Hepatocyte (in vitro differentiated cells): ENCODE measurements around the gene EID2. TPM values are rescaled to one million over a fixed set of nuclear protein-coding genes. Genes with fewer than 3 reads are reported as not detected.

Experiments
- DNase-seq: peaks from one replicate; pipeline ENCODE4 v3.0.0-alpha.2; 2016; ENCODE audit warnings: low spot score
- H2AFZ ChIP-seq: fragments of 200-600 bp; sonication (generic); 2 replicates; pipeline ENCODE4 v1.6.0; 2016; ENCODE audit warnings: antibody characterized with exemption, mild to moderate bottlenecking
- H3K27ac ChIP-seq: fragments of 200-600 bp; sonication (generic); 2 replicates; pipeline ENCODE4 v1.5.1; 2016; ENCODE audit warnings: mild to moderate bottlenecking
- H3K27me3 ChIP-seq: fragments of 200-600 bp; sonication (generic); 2 replicates; pipeline ENCODE4 v1.6.1; 2016
- H3K36me3 ChIP-seq: fragments of 200-600 bp; sonication (generic); replicated peaks from 2 replicates; pipeline ENCODE4 v1.5.1; 2016; ENCODE audit warnings: low read depth; ENCODE audit not compliant: insufficient read depth
- H3K4me1 ChIP-seq: fragments of 200-600 bp; sonication (generic); 2 replicates; pipeline ENCODE4 v1.5.1; 2016; ENCODE audit warnings: mild to moderate bottlenecking, moderate library complexity; ENCODE audit not compliant: insufficient read depth
- H3K4me2 ChIP-seq: fragments of 200-600 bp; sonication (generic); 2 replicates; pipeline ENCODE4 v1.6.0; 2016
- H3K4me3 ChIP-seq: fragments of 200-600 bp; sonication (generic); 2 replicates; pipeline ENCODE4 v1.5.1; 2016; ENCODE audit warnings: mild to moderate bottlenecking
- H3K79me2 ChIP-seq: fragments of 200-600 bp; sonication (generic); 2 replicates; pipeline ENCODE4 v1.6.0; 2017; ENCODE audit warnings: mild to moderate bottlenecking
- H3K9me2 ChIP-seq: fragments of 200-600 bp; sonication (generic); replicated peaks from 2 replicates; pipeline ENCODE4 v1.6.0; 2017; ENCODE audit warnings: mild to moderate bottlenecking; ENCODE audit not compliant: insufficient read depth
- H3K9me3 ChIP-seq: fragments of 200-600 bp; sonication (generic); 2 replicates; pipeline ENCODE4 v1.5.1; 2016; ENCODE audit warnings: low read depth, mild to moderate bottlenecking
- H4K20me1 ChIP-seq: fragments of 200-600 bp; sonication (generic); 2 replicates; pipeline ENCODE4 v1.6.0; 2016; ENCODE audit warnings: mild to moderate bottlenecking; ENCODE audit not compliant: insufficient read depth, poor library complexity, severe bottlenecking
- EZH2 ChIP-seq: fragments of 200-600 bp; sonication (generic); IDR thresholded peaks from 2 replicates; pipeline ENCODE4 v1.6.1; 2016; ENCODE audit warnings: antibody characterized with exemption, mild to moderate bottlenecking, borderline replicate concordance
- EZH2phosphoT487 ChIP-seq: fragments of 200-600 bp; sonication (generic); IDR thresholded peaks from one replicate; pipeline ENCODE4 v1.6.1; 2018; ENCODE audit warnings: antibody characterized with exemption, mild to moderate bottlenecking, low read depth, moderate library complexity; ENCODE audit not compliant: unreplicated experiment, severe bottlenecking
- WGBS: methylation state at CpG from one replicate; pipeline ENCODE4 v1.1.6; 2016; ENCODE audit warnings: low lambda C conversion rate; ENCODE audit errors: missing lambda C conversion rate; 5-methylcytosine and 5-hydroxymethylcytosine counted together
- polyA plus RNA-seq: library from polyadenylated mRNA; unstranded; fragments of >200 nt; fragmentation: Nextera tagmentation; extraction: Ambion mirVana; gene quantifications from 2 replicates; pipeline ENCODE4 v1.2.1, GENCODE V29; 2016
- total RNA-seq: library from RNA; depleted of rRNA; stranded (reverse); fragments of >200 nt; gene quantifications from 2 replicates; pipeline ENCODE4 v1.2.3, GENCODE V29; 2014
- TF ChIP-seq, protein P1 (sequence below): fragments of 200-600 bp; sonication (generic); IDR thresholded peaks from 2 replicates; pipeline ENCODE4 v1.5.1; 2016; ENCODE audit warnings: antibody characterized with exemption, mild to moderate bottlenecking; ENCODE audit not compliant: poor library complexity

Gene EID2
- total and polyA plus RNA-seq, 2 experiments from 2014 or later: 18.6 to 29.3 TPM

DNA sequence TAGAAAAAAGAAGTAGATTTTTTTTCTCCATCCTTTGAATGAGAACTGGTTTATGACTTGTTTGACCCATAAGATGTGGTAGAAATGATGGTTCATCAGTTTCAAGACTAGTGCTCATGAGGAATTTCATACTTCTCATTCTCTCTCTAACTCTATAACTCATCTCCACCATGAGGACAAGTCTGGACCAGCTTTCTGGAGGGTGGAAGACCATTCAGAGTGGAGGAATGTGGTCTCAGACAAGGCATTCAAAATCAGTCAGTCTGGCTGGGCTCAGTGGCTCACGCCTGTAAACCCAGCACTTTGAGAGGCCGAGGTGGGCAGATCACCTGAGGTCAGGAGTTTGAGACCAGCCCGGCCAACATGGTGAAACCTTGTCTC lies 3.5 kb upstream of the EID2 start:
- WGBS: 93% methylated on average over 3 of the region's 3 CpGs
- H4K20me1 ChIP-seq: peaks cover 4% of the 10 kb centered on the region
- TF ChIP-seq EZH2: no peak
- TF ChIP-seq, protein P1, sequence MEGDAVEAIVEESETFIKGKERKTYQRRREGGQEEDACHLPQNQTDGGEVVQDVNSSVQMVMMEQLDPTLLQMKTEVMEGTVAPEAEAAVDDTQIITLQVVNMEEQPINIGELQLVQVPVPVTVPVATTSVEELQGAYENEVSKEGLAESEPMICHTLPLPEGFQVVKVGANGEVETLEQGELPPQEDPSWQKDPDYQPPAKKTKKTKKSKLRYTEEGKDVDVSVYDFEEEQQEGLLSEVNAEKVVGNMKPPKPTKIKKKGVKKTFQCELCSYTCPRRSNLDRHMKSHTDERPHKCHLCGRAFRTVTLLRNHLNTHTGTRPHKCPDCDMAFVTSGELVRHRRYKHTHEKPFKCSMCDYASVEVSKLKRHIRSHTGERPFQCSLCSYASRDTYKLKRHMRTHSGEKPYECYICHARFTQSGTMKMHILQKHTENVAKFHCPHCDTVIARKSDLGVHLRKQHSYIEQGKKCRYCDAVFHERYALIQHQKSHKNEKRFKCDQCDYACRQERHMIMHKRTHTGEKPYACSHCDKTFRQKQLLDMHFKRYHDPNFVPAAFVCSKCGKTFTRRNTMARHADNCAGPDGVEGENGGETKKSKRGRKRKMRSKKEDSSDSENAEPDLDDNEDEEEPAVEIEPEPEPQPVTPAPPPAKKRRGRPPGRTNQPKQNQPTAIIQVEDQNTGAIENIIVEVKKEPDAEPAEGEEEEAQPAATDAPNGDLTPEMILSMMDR: no peak
- TF ChIP-seq EZH2phosphoT487: no peak
- no peak overlapping the region for H2AFZ ChIP-seq
- H3K79me2 ChIP-seq: peaks cover 10% of the 10 kb centered on the region
- H3K36me3 ChIP-seq: no peaks in the 10 kb centered on the region
- H3K4me3 ChIP-seq: no peak overlapping the region
- no peak overlapping the region for H3K27ac ChIP-seq
- no peaks in the 10 kb centered on the region for H3K9me3 ChIP-seq
- peaks cover 9% of the 10 kb centered on the region for H3K4me1 ChIP-seq
- no peaks in the 10 kb centered on the region for H3K9me2 ChIP-seq
- DNase-seq: no peak
- H3K27me3 ChIP-seq: no peaks in the 10 kb centered on the region
- H3K4me2 ChIP-seq: no peak overlapping the region

DNA sequence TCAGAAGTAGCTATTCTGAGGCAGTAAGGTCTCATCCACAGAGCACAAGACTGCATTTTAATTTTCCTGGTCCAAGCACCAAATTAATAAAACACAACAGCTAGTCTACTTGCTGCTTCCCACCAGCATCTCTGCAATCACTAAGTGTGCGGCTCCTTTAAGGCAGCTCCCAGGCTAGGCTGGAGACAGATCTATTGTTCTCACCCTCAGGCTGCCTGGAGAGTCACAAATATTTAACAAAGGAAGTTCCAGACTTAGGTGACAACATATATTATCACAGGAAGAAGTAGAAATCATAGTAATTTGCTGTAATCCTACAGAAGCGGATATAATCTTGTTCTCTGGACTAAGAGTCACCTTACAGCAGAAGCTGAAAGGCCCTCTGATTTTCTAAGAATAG lies 2.2 kb upstream of the EID2 start:
- Histone ChIP-seq H3K4me2 (no peak overlapping the region), H3K27me3 (no peaks in the 10 kb centered on the region), H3K27ac (no peak overlapping the region), H3K79me2 (peaks cover 23% of the 10 kb centered on the region), H4K20me1 (peaks cover 4% of the 10 kb centered on the region), H2AFZ (no peak overlapping the region), H3K4me3 (no peak overlapping the region), H3K9me3 (no peaks in the 10 kb centered on the region), H3K9me2 (no peaks in the 10 kb centered on the region), H3K4me1 (peaks cover 12% of the 10 kb centered on the region), H3K36me3 (no peaks in the 10 kb centered on the region)
- WGBS: 39% methylated on average over 2 of the region's 2 CpGs
- TF ChIP-seq, protein P1: no peak
- TF ChIP-seq EZH2 (no peak), EZH2phosphoT487 (no peak)
- no peak for DNase-seq

DNA sequence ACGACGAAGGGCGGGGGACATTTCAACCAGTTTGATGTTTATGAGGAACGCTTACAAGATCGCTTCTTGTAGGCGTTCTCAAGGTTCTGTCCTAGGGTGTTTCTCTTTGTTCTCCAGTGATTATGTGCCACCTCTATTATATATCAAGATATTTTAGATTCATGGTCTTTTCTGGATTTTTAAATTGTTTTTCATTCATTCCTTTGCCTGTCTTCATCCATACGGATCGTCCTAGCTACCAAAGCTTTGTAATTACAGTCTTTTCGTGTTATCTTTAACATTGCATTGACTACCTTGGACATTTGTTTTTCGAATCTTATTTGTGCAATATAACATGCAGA lies 342 bp upstream of the EID2 start:
- H2AFZ ChIP-seq: peak overlapping the region; percentile 51
- no peaks in the 10 kb centered on the region for H3K9me2 ChIP-seq
- 20% methylated on average over 10 of the region's 10 CpGs for WGBS
- H3K36me3 ChIP-seq: no peaks in the 10 kb centered on the region
- peaks cover 12% of the 10 kb centered on the region for H3K4me1 ChIP-seq
- no peak for DNase-seq
- H3K27ac ChIP-seq: no peak overlapping the region
- H3K4me2 ChIP-seq: peak overlapping the region; percentile 71
- no peaks in the 10 kb centered on the region for H3K9me3 ChIP-seq
- H3K4me3 ChIP-seq: no peak overlapping the region
- no peak for TF ChIP-seq EZH2
- no peak for TF ChIP-seq EZH2phosphoT487
- TF ChIP-seq, protein P1: no peak
- H3K79me2 ChIP-seq: peaks cover 31% of the 10 kb centered on the region
- peaks cover 4% of the 10 kb centered on the region for H4K20me1 ChIP-seq
- no peaks in the 10 kb centered on the region for H3K27me3 ChIP-seq

DNA sequence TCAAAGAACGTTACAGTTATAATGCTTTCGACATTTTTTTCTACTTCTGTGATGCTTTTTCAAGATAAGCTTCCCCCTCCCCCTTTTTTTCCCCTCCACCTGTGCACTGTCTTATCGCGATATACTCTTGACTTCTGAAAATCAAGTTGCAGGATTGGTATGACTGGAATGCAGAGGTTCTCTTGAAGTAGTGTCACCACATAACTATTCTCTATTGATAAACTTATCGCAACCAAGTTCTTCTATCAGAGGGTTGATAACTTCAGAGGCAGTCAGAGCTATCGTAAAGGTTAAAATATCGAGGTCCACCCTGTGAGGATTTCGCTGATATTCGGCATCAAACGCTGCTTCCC lies 820 bp downstream of the EID2 start:
- peak overlapping the region; percentile 88 for H3K4me3 ChIP-seq
- no peaks in the 10 kb centered on the region for H3K9me2 ChIP-seq
- peak overlapping the region; percentile 48 for H2AFZ ChIP-seq
- H3K4me1 ChIP-seq: peaks cover 12% of the 10 kb centered on the region
- WGBS: 4% methylated on average over 10 of the region's 10 CpGs
- no peaks in the 10 kb centered on the region for H3K36me3 ChIP-seq
- H3K79me2 ChIP-seq: peaks cover 31% of the 10 kb centered on the region
- H4K20me1 ChIP-seq: peaks cover 4% of the 10 kb centered on the region
- peak overlapping the region; percentile 83 for H3K4me2 ChIP-seq
- no peaks in the 10 kb centered on the region for H3K9me3 ChIP-seq
- H3K27me3 ChIP-seq: no peaks in the 10 kb centered on the region
- TF ChIP-seq EZH2 (no peak), EZH2phosphoT487 (no peak)
- TF ChIP-seq, protein P1: no peak
- H3K27ac ChIP-seq: peak overlapping the region; percentile 92
- peak; percentile 28 for DNase-seq
